Heart right ventricle (tissue), 16 donors: Measurements from ENCODE around the gene SLC16A10. TPM values are rescaled to one million over a fixed set of nuclear protein-coding genes. Genes with fewer than 3 reads are reported as not detected.
A peak's percentile ranks its signal among the peaks of the same experiment; 100 is the strongest.

ENCODE experiments used
- ATAC-seq, 8 donors: fragments of 200-7000 bp; cut with Tn5 transposase; one replicate each; pipeline ENCODE4 v1.9.1; 2020; ENCODE audit warnings: mild to moderate bottlenecking in 8 of 8, moderate library complexity in 8 of 8, moderate number of reproducible peaks in 1 of 8
- DNase-seq, 2 donors: peaks; one replicate each; pipeline ENCODE4 v3.0.0-alpha.2; 2020
- H3K27ac ChIP-seq, 10 donors: fragments of 200-600 bp; sonication (generic) in 2 of 10; one replicate each; pipeline versions ENCODE4 v1.5.0 to v1.8.0; 2020 to 2022; ENCODE audit warnings: mild to moderate bottlenecking in 3 of 10
- H3K27me3 ChIP-seq, 7 donors: fragments of 200-600 bp; one replicate each; pipeline ENCODE4 v1.8.0; 2021 to 2022; ENCODE audit warnings: mild to moderate bottlenecking in 2 of 7
- H3K36me3 ChIP-seq, 9 donors: fragments of 200-600 bp; sonication (generic) in 1 of 9; one replicate each; pipeline versions ENCODE4 v1.5.0 to v1.8.0; 2020 to 2022; ENCODE audit warnings: mild to moderate bottlenecking in 2 of 9
- H3K4me1 ChIP-seq, 9 donors: fragments of 200-600 bp; sonication (generic) in 1 of 9; one replicate each; pipeline versions ENCODE4 v1.5.0 to v1.8.0; 2020 to 2022; ENCODE audit warnings: mild to moderate bottlenecking in 4 of 9
- H3K4me3 ChIP-seq, 10 donors: fragments of 200-600 bp; sonication (generic) in 2 of 10; one replicate each; pipeline versions ENCODE4 v1.5.0 to v1.8.0; 2020 to 2022; ENCODE audit warnings: mild to moderate bottlenecking in 7 of 10, moderate library complexity in 2 of 10
- H3K9me3 ChIP-seq, 11 donors: fragments of 200-600 bp in 10 of 11; sonication (generic) in 2 of 11; one replicate each; pipeline versions ENCODE4 v1.5.0 to v1.8.0; 2013 to 2022; ENCODE audit warnings: mild to moderate bottlenecking in 2 of 11, control low read depth in 1 of 11, moderate library complexity in 1 of 11
- CTCF ChIP-seq, 9 donors: fragments of 200-600 bp; sonication (generic) in 2 of 9; IDR thresholded peaks; one replicate each; pipeline versions ENCODE4 v1.5.0 to v1.8.0; 2021 to 2022; ENCODE audit warnings: antibody characterized with exemption in 9 of 9, mild to moderate bottlenecking in 5 of 9, moderate library complexity in 1 of 9
- WGBS, 2 donors: extraction: QIAGEN DNeasy Blood & Tissue Kit; methylation state at CpG; one replicate each; pipeline ENCODE4 v1.1.7; 2013; ENCODE audit warnings: inconsistent platforms in 1 of 2; 5-methylcytosine and 5-hydroxymethylcytosine counted together
- intact Hi-C, 10 donors: fragments of 100-400 bp; cut with DNase I; formaldehyde crosslinking; loops; one replicate each; pipeline versions ENCODE4 v1.11.1 to v1.14.2; 2022
- polyA plus RNA-seq, 2 donors: library from polyadenylated mRNA; stranded (reverse); fragments of 200-250 nt; gene quantifications; one replicate each; pipeline ENCODE4 v1.2.3, GENCODE V29; 2013
- total RNA-seq, 10 donors: library from RNA; stranded (reverse); fragmentation: NEBNext Ultra II Directional in 3 of 10; extraction: Animal tissue kit (Norgen Biotek cat#: 25700) in 3 of 10; gene quantifications; one replicate each; pipeline versions ENCODE4 v1.2.1 to v1.2.4, GENCODE V29; 2021 to 2023
- donor health status: Arrhythmogenic right ventricular cardiomyopathy.
- donor health status: ischemic (EF 13 %, LVEDD 7.1; RV severe dilation, severe dysfunction).
- donor health status: healthy with polysubstance abuse.
- donor health status: DM: no; HTN: yes; CAD: no.
- donor health status: DM: no; HTN: no; CAD: no.
- donor health status: ischemic (EF 25% LVEDD 6.9; RV normal size, moderate dysfunction).
- donor health status: ischemic (EF 25% LVEDD 5.7; RV mildly dilated, moderate dysfunction).
- donor health status: healthy.
- donor health status: DM: yes; HTN: yes; CAD: no.
- donor health status: Ischemic cardiomyopathy.
- donor health status: ischemic (EF 35%, LVEDD 5.7; RV mildly dilated, moderate dysfunction).
- donor health status: nonischemic (EF 11% LVEDD 7.7; RV severe dilation, severe dysfunction).
- donor health status: DM: yes; HTN: yes; CAD: no.
- donor health status: PGD.
- donor health status: ischemic (EF 29% LVEDD 5.4; RV normal size, mild dysfunction).
- donor health status: nonischemic (EF 23%, LVEDD 6.1; RV moderate dilation, normal function).

SLC16A10 gene
- total and polyA plus RNA-seq, 12 donors, result 1.4 to 8.1 (median 5.7) TPM

GRCh38 chr6:111215131-111215530 is 127.8 kb downstream of the SLC16A10 start:
- Histone ChIP-seq H3K9me3 (no peaks in the 10 kb centered on the region), H3K4me1 (peaks cover 0 to 8% (median 0%) of the 10 kb centered on the region in 9 donors), H3K4me3 (no peak overlapping the region), H3K36me3 (no peaks in the 10 kb centered on the region), H3K27ac (no peak overlapping the region), H3K27me3 (no peaks in the 10 kb centered on the region)
- DNase-seq (no peak), ATAC-seq (no peak)
- intact Hi-C loops, result no loop called here
- 20 to 30% methylated on average over 1 of the region's 1 CpG for WGBS, 2 donors
- no peak for TF ChIP-seq CTCF (IDR thresholded peaks at IDR 0.05)

GRCh38 chr6:111219785-111220184 is 132.5 kb downstream of the SLC16A10 start:
- WGBS, 2 donors, result 85 to 87% methylated on average over 6 of the region's 6 CpGs

GRCh38 chr6:111220383-111221031 is 133.2 kb downstream of the SLC16A10 start:
- ATAC-seq (peak in 2 of 8 donors; percentile 56 to 79), DNase-seq (no peak)
- Histone ChIP-seq H3K36me3 (no peaks in the 10 kb centered on the region), H3K27me3 (no peaks in the 10 kb centered on the region), H3K27ac (peak overlapping the region in 2 of 10 donors; percentile 17 to 60), H3K9me3 (no peaks in the 10 kb centered on the region), H3K4me3 (no peak overlapping the region), H3K4me1 (peaks cover 0 to 13% (median 0%) of the 10 kb centered on the region in 9 donors)
- 83 to 85% methylated on average over 1 of the region's 1 CpG for WGBS, 2 donors
- TF ChIP-seq CTCF (IDR thresholded peaks at IDR 0.05), result no peak
- intact Hi-C loops, result no loop called here

More at GRCh38 chr6:111219785-111220184, 132.5 kb downstream of the SLC16A10 start:
- Histone ChIP-seq H3K4me3 (no peak overlapping the region), H3K27me3 (no peaks in the 10 kb centered on the region), H3K4me1 (peaks cover 0 to 14% (median 0%) of the 10 kb centered on the region in 9 donors), H3K27ac (peak overlapping the region in 1 of 10 donors; percentile 60), H3K36me3 (no peaks in the 10 kb centered on the region), H3K9me3 (no peaks in the 10 kb centered on the region)
- DNase-seq, result no peak
- ATAC-seq, result peak in 2 of 8 donors; percentile 38 to 47
- no peak for TF ChIP-seq CTCF (IDR thresholded peaks at IDR 0.05)
- intact Hi-C loops, result no loop called here

GRCh38 chr6:111221804-111222203 is 134.5 kb downstream of the SLC16A10 start:
- ATAC-seq, result no peak
- H3K4me1 ChIP-seq, result peaks cover 0 to 13% (median 0%) of the 10 kb centered on the region in 9 donors
- intact Hi-C loops, result no loop called here
- 74 to 77% methylated on average over 4 of the region's 4 CpGs for WGBS, 2 donors
- DNase-seq, result no peak
- no peaks in the 10 kb centered on the region for H3K36me3 ChIP-seq
- no peaks in the 10 kb centered on the region for H3K9me3 ChIP-seq
- no peak for TF ChIP-seq CTCF (IDR thresholded peaks at IDR 0.05)
- no peaks in the 10 kb centered on the region for H3K27me3 ChIP-seq
- H3K4me3 ChIP-seq, result no peak overlapping the region
- no peak overlapping the region for H3K27ac ChIP-seq
